NOMO-1 treated with dmso at 0.1 percent for 144 hours (cell line): ENCODE results near the gene FLACC1.
"Not testable (repeated sequence)": the region's sequence is repeated elsewhere in the genome, so short reads cannot be mapped to it uniquely, and the experiment has no call there.

Experiments
- DNase-seq: peaks from one replicate; lab custom pipeline; 2025; ENCODE audit not compliant: unreplicated experiment; lab: John Stamatoyannopoulos, UW

FLACC1 gene

DNA sequence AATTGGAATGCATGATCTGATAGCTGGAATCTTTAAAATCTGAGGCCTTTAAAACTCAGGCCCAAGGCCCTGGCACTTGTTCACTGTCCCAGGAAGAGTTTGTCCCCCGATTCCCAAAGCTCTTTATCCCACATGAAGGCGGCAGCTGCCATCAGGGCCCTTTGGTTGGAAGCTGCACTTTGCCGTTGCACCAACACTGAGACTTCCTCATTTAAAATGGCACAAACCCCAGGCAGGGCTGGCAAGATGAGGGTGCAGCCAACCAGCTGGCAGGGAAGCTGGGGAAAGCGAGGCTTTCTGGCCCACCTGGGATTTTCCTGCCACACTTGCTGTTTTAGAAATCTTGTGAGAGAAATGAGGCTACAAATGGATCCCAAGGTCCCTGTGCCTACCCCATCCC lies 6.3 kb downstream of the FLACC1 start:
- DNase-seq = no peak

DNA sequence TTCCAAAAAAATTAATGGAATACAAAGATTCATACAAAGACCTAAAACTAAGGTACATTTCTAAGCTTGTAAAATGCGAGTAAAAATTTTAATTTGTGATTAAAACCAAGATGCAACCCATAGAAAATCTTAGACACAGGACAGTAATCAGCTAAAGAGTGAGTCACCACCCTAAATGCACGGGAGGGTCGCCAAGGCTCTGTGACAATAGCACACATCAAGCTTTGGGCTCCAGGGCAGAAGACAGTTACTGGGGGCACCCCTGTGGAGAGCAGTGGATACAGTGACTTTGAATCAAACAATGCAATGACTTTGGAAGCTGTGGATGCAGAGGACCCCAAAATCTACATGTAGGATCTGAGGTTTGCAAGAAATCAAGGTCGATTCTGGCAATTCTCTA lies 7.5 kb downstream of the FLACC1 start:
- DNase-seq = no peak

DNA sequence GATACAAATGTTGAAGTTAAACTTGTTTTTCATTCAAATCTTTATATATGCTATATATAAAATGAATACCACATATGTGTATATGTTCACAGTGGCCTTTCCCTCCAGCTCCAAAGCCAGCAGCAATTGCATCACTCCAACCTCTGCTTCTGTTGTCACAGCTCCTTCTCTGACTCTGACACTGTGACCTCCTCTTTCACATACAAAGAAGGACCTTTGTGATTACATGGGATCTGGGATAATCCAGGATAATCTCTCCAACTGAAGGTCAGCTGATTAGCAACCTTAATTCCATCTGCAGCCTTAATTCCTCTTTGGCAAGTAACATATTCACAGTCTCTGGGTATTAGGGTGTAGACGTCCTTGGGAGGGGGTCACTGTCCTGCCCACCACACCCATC lies 8.4 kb downstream of the FLACC1 start:
- no peak for DNase-seq

DNA sequence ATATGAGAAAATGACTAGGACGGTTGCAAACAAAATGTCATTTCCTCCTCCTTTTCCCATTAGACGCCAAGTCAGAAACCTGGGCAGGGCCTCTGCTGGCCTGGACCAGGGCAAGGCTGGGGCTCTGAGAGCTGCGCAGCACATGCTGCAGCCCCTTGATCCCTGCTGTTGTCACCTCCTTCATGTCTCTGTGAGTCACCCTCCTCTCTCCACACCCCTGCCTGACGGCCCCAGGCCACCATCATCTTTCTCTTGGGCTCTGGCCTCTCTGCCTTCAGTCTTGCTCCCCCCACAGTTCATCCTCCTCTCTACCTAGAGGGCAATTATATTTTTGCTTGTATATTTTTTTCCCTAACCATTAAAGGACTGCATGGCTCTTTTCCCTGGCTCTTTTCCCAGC lies 10.0 kb downstream of the FLACC1 start:
- no peak for DNase-seq

DNA sequence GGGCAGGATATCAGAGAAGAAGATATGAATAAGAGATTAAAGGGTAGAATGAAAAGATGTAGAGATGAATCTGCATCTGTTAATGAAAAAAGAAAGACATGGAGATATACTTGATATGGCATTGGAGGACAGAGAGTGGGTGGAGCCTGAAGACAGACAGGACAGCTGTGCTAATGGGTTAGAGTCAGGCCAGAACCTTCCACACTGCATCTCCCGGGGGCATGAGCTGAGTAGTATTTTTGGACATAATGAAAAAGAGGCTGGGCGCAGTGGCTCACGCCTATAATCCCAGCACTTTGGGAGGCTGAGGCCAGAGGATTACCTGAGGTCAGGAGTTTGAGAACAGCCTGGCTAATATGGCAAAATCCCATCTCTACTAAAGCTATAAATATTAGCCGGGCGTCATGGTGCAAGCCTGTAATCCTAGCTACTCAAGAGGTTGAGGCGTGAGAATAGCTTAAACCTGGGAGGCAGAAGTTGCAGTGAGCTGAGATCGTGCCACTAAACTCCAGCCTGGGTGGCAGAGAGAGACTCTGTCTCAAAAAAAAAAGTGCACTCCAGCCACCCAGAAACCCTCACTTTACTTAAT lies 11.4 kb downstream of the FLACC1 start:
- no peak for DNase-seq

DNA sequence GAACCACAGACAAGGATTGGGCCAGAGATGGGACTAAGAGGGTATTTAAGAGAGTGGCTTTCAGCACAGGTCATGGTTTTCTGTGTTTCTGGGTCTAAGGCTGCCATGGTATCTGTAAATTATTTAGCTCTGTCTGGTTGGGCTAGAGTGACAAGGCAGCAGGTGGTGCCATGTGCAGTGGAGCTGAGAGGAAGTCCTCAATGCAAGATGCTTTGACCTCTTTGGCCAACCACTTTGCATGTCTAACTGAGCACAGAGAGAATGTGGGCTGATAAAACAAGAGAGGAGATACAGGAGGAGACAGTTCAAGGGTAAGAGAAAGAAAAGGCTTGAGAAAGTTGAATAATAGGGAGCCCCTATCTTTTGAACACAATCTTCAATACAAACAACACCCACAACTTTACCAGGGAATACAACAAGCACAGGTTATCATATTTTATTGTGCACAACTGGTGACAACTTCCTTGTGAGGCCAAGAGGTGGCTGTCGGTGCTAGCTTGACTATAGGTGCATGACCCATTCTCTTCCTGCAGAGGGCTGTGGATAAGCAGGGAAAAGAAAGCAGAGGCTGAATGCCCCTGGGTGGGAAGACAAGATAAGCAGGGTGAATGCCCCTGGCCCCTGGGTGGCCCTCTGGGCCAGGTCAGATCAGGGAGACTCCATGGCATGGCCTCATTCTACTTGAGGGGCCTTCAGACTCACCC lies 12.3 kb downstream of the FLACC1 start:
- no peak for DNase-seq

DNA sequence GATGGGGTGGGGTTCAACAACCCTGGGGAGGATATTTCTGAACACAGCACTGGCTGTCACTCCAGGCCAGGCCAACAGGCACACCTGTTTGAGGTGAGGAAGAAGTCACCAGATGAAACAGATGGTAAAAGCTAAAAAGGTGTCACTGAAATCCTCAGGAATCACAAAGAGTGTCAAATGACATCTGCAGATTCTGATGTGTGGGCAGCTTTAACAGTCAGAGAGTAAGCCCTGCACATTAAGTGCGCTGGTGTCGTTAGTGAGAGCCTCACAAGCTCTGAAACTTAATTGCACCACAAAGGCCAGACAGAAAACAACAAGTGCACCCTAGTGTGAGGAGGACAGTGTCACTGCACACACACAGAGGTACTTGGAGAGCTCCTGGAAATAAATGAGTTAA lies 13.6 kb downstream of the FLACC1 start:
- no peak for DNase-seq

DNA sequence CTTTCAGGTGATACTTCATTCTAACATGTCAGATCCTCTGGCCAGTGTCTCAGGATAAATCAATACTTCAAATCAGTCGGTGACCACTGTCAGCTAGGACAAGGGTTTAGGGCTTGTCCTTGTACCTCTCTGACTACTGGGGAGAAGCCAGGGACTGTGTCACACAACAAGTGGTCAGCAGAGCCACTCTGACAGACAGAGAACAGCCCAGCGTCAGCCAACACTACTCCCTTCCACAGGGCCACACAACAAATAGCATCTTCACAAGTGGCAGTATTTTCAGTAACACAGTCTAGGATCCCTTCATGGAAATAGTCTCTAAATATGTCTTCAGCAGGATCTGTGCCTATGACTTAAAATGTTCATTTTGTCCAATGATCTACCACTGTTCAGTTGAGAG lies 14.2 kb downstream of the FLACC1 start:
- no peak for DNase-seq

DNA sequence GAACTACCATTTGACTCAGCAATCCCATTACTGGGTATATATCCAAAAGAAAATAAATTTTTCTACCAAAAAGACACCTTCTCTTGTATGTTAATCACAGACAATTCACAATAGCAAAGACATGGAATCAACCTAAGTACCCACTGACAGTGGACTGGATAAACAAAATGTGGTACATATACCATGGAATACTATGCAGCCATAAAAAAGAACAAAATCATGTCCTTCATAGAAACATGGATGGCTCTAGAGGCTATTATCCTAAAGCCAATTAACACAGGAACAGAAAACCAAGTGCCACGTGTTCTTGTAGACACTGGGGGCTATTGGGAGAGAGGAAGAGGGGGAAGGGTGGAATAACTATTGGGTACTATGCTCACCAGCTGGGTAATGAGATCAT lies 27.7 kb downstream of the FLACC1 start:
- DNase-seq = no peak

DNA sequence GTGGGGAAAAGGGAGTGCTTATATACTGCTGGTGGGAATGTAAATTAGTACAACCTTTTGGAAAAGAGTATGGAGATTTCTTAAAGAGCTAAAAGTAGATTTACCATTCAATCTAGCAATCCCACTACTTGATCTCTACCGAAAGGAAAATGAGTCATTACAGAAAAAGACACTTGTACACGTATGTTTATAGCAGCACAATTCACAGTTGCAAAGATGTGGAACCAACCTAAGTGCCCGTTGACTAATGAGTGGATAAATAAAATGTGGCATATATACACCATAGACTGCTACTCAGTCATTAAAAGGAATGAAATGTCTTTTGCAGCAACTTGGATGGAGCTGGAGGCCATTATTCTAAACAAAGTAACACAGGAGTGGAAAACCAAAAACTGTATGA lies 29.5 kb downstream of the FLACC1 start:
- no peak for DNase-seq

DNA sequence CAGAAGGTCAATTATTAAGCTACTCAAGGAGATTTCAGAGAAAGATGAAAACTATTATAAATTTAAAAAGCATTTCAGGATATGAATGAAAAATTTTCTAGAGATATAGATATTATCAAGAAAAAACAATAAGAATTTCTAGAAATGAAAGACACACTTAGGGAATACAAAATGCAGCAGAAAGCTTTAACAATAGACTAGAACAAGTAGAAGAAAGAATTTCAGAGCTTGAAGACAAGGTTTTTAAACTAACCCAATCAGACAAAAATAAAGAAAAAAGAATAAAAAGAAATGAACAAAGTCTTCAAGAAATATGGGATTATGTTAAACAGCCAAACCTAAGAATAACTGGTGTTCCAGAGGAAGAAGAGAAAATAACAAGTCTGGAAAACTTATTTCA lies 34.4 kb downstream of the FLACC1 start:
- DNase-seq = no peak

DNA sequence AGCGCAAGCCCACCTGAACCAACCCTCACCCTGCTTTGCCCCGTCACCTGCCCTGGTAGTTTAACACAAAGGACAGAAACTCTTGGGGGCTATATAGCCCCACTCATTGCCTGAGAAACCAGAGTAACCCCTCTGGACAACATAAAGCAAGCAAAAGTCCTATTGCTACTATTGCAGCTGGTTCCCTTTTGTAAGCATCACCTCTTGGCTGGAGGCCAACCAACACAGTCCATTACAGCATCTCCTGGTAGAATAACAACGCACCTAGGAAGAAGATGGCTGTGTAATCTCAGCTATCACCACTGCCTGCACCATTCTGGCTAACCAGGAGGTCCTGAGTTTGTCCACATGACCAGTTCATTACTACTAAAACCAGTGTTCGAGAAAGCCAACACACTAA lies 36.4 kb downstream of the FLACC1 start:
- DNase-seq = no peak

DNA sequence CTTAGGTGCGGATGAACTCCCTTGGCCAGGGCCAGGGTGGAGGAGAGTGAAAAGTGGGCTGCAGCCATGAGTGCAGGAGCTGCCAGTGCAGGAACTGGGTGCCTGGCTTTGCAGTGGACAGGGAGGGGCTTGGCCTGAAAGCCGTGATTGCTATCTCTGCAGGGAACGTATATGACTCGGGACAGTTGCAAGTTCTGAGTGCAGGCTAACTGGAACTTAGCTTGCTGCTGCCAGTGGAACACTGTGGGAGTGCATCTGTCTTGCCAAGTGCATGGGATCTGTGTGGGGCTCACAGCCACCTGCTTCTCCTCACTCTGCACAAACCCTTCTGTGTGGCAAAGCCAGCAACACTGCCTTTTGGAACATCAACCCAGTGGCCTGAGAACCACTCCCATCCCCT lies 36.9 kb downstream of the FLACC1 start:
- no peak for DNase-seq

DNA sequence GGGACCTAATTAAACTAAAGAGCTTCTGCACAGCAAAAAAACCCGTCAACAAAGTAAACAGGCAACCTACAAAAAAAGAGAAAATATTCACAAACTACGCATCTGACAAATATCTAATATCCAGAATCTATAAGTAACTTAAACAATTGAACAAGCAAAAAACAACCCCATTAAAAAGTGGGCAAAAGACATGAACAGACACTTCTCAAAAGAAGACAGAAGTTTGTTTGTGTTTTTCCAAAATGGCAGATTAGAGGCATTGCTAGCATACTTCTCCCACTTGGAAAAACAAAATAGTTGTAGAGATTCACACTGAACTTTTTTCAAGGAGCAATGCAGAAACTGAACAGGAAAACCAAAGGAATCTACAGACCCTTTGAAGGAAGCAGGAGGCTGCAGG lies 37.6 kb downstream of the FLACC1 start:
- DNase-seq = no peak

DNA sequence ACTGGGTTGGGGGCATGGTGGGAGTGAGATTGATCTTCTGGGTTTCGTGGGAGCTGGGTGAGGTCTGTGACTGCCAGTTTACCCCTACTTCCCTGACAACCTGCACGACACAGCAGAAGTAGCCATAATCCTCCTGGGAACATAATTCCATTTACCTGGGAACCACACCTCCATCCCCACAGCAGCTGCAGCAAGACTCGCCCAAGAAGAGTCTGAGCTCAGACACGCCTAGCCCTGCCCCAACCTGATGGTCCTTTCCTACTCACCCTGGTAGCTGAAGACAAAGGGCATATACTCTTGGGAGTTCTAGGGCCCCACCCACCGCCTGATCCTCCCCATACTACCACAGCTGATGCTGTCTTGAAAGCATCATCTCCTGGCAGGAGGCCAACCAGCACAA lies 43.8 kb downstream of the FLACC1 start:
- no peak for DNase-seq

DNA sequence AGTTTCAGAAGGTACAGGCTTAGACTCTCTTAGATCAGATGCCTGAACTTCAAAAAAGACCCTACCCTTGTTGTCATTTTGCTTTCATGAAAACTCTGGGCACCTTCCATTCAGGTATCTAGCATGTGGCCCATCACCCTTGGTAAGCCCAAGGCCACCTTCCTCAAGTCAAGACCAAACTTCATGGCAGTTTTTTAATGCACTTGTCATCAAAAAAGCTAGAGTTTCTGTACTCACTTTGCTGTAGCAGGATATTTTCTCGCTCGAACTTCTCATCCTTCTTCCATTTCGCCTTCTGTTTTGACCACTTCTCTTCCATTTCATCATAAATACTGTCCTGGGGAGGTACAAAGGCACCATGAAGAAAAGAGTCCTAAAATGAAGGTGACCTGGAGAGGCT lies 48.2 kb downstream of the FLACC1 start:
- DNase-seq = no peak

DNA sequence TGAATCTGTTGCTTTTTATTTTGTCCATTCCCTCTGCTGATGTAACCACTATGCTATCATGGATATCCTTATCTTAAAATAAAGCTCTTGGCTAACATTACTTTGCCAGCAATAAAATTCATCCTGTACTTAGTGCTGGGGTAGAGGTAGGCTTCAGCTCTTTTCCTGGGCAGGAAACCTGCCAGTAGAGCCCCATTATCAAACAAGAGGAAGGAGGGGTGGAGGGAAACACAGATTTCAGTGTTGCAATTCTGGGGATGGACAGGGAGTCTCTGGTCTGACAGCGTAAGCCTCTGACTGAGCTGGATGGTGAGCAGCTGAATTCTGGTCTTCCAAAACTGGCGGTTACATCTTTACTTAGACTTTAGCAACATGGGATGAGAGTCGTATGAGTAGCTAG lies 49.3 kb downstream of the FLACC1 start:
- no peak for DNase-seq

DNA sequence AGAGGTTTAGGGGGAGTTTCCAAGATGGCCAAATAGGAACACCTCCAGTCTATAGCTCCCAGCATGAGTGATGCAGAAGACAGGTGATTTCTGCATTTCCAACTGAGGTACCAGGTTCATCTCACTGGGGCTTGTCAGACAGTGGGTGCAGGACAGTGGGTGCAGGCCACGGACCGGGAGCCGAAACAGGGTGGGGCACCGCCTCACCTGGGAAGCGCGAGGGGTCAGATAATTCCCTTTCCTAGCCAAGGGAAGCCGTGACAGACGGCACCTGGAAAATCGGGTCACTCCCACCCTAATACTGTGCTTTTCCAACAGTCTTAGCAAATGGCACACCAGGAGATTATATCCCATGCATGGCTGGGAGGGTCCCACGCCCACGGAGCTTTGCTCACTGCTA lies 57.2 kb downstream of the FLACC1 start:
- DNase-seq = not testable (repeated sequence)

DNA sequence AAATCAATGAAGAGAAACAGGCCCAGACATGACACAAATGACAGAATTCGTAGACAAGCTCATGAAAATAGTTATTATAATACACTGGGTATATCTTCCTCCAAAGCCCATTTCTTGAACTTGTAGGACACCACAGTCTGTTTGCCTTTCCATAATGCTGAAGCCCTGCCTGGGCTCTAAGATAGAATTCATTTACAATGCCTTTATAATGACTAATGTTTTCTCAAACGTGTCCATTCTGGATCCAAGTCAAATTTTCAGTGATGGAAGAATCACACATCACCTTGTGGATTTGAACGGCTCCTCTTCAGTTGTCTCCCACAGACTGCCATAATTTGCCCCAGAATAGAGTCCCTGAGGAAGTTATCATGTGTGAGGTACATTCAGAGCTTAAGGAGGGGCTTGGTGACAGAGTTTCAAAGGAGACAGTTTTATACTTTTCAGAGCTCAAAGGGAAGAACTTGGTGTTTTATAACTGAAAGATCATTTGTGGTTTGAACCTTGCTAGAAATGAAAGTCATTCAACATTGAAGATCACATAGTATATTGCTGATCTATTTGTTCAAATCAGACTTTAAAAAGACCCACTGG lies 58.6 kb downstream of the FLACC1 start:
- no peak for DNase-seq

DNA sequence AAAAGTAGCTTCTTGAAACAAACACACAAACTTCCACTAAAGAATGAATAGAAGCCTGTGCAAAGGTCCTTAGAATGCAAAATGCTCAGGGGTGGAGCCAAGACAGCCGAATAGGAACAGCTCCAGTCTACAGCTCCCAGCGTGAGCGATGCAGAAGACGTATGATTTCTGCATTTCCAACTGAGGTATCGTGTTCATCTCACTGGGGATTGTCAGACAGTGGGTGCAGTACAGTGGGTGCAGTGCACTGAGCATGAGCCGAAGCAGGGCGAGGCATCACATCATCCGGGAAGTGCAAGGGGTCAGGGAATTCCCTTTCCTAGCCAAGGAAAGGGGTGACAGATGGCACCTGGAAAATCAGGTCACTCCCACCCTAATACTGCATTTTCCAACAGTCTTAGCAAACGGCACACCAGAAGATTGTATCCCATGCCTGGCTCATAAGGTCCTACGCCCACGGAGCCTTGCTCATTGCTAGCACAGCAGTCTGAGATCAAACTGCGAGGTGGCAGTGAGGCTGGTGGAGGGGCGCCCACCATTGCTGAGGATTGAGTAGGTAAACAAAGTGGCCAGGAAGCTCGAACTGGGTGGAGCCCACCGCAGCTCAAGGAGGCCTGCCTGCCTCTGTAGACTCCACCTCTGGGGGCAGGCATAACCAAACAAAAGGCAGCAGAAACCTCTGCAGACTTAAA lies 66.5 kb downstream of the FLACC1 start:
- not testable (repeated sequence) for DNase-seq

DNA sequence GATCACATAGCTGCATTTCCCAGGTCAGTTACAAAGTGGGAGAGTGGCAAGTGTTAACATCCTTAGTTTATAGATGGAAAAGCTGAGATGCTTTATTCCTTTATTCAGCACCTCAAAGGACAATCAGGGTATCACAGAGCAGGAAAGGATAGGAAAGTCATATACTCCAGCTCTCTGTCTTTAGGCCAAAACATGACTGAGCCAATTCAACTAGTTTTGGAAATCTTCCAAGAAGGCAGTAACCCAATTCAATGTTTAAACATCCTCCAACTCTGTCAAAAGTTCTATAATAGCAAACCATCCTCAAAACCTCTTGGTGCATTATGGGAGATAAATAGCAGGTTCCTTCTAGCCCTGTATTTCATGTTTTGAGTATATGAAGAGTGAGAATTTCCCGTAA lies 71.6 kb downstream of the FLACC1 start:
- no peak for DNase-seq
